HG03139 (cell line): ENCODE results near the gene GREM2.

Source experiments
- ATAC-seq: cut with Tn5 transposase; IDR thresholded peaks from one replicate; pipeline ENCODE4 v1.9.1; 2021; ENCODE audit not compliant: unreplicated experiment

Gene GREM2

DNA sequence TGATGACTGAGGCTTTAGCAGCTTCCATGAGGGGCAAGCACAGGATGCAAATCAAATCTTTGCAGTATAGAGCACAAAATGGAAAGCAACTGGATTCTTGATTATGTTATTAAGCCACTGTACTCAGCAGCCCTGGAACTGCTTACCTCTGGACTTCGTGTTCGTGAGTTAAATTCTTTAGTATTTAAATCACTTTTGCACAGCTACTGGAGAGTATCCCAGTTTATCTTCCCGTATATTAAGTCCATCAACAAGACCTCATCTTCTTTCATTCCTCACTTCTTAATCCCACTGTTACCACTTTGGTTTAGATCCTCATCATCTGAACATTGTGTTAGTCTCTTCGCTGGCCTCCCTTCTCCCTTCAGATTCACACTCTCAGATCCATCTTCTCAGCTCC lies 108.9 kb downstream of the GREM2 start:
- no peak for ATAC-seq

DNA sequence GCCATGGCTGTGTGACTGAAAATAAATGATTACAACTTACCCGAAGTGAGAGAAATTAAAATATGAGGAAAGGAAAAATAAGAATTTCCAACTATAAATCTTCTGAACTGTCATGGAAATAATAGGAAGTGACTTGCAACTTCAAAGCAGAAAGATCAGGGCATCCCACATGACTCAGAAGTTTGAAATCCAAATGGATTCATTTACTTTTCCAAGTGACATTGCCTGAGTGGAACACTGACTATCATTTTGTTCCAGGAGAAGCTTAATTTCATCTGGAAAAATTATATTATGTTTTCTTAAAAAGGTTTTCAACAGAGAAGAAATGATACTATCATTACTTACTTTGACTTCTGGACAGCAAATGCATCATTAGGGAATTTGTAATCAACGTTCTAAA lies 110.8 kb downstream of the GREM2 start:
- no peak for ATAC-seq

DNA sequence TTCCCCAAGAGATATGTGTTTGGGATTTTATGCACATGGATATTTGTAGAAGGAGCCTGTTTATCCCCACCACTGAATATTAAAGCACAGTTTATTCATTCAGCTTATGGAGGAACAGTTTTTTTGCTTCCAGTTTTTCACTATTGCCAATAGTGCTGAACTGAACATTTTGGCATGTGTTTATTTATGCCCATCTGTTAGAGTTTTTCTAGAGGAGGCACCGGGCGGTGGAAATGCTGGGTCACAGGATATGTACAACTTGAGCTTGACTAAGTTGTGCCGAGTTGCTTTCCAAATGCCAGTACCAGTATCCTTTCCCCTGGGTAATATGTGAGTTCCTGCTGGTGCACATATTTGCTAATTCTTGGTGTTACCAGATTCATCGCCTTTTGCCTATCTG lies 111.3 kb downstream of the GREM2 start:
- no peak for ATAC-seq

DNA sequence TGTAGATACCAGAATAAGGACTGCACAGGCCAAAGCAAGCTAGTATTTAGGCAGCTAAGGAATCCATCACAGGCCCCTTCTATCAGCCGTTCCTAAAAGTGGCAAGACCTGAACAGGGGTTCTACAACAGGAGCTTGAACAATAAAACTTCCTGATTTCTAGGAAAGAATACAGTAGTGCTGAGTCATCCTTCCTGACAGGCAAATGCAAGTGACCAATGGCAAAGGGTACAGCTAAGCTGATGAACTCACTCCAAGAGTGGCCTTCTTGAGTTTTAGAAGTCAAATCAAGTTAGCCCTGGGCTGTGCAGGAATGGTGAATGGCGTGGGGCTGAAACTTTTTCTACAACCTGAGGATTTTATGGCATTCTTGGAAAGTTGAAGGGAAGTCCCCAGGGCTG lies 112.9 kb downstream of the GREM2 start:
- ATAC-seq: no peak

DNA sequence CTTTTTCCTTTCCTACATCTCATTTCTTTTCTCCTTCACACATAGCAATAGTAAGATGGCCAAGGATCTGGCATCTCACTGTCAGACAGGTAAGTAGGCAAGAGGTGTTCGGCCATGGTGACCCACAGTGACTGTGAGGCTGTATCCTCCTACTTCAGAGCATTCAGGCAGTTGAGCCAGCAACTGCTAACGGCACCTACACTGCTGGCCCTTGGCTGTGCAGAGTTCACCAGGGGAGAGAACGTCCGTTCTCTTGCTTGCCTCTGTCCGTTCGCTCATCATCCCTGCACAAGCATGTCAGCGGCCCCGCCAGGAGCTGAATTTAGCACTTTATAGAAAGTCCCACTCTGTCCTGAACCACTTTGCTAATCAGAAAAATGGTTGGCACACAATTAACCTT lies 113.6 kb downstream of the GREM2 start:
- no peak for ATAC-seq

DNA sequence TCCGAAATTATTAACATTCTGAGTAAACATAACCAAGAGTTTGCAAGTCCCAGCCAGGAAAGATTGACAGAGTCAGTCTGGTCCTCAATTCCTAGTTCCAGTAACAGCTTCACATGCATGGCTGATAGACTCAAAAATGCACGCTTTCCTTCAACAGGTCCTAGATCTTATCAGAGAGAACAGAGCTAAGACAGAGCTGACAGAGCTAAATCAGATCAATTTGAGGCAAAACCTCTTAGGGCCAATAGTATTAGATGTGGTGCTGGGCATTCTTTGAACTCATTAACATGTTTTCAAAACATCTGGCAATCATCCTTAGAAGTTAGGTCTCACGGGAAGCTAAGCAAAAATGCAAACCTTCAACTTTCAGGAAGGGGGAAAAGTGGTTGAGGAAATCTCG lies 114.0 kb downstream of the GREM2 start:
- ATAC-seq: no peak

DNA sequence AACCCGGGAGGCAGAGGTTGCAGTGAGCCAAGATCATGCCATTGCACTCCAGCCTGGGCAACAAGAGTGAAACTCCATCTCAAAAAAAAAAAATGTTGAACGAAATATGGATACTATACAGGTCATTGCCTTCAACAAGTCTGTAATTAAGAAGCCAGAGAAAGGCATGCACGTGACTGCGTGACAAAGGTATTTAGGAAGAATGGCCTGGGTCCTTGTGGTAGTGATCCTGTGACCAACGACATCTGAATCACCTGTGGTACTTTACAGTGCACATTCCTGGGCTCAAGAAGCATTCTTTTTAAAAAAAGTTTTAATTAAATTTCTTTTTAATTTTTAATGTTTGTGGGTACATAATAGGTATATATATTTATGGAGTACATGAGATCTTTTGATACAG lies 115.0 kb downstream of the GREM2 start:
- no peak for ATAC-seq

DNA sequence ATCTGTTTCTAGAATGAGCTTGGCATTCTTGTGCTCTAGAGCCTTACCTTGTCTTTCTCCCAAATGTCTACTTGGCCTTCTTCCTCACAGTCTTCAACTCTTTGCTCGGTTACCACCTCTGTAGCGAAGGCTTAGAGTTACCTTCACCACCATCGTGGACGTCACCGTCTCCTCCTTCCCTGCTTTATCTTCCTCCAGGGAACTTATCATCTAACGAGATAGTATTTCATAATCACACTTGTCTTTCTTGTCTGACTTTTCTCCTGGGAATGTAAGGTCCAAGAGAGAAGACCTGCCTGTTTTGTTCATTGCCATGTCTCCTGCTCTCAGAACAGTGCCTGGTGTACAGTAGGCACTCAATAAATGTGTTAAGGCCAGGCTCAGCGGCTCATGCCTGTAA lies 115.6 kb downstream of the GREM2 start:
- ATAC-seq: no peak

DNA sequence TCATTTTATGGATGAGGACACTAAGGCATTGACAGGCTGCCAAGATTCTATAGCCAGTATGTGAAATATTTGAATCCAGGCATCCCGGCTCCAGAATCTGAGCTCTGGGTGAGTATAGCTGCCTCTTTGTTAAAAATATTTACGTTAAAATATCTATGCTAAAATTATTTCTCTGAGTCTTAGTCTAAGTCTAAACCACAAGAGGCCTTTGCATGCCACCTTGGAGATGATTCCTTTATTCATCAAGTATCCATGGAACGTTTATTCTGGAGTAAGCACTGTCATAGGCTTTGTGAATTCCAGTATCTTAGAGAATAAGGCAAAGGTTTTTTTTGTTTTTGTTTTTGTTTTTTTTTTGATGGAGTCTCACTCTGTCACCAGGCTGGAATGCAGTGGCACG lies 116.4 kb downstream of the GREM2 start:
- no peak for ATAC-seq

DNA sequence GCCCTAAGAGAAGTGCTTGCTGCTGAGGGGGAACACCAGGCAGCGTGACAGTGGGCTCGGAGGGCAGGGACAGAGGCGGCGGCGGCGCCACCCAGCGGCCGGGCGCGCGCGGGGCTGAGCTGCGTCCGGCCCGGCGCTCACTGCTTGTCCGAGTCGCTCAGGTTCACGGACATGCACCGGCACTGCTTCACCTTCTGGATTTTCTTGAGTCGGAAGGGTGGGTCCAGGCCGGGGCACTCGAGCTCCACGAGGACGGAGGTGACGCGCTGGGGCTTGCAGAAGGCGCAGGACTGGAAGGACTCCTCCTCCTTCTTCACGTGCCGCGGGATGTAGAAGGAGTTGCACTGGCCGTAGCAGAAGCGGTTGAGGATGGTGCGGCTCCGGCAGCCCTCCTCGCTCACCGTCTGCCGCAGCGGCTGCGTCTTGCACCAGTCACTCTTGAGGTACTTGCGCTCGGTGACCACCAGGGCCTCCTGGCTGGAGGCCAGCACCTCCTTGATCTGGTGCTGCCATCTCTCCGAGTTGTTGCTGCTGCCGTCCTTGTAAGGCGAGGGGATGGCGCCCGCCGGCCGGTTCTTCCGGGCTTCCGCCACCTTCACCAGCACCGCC lies 119.0 kb downstream of the GREM2 start:
- ATAC-seq: no peak

DNA sequence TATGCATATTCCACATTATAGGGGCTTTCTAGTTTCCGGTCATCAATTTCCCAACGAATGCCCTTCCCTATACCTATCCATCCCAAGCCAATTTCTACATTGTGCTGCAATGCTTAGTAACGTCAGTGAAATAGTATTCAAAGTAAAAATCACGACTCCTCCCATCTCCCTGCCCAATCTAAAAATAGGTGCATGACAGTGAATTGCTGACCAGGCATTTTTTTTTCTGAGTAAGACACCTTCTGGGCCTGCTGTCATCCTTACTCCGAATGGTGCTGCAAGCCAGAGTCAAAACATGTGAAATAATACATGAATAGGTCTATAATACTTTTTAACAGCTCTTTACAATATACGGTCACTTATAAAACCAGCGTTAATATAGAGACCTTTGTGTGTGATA lies 120.2 kb downstream of the GREM2 start:
- ATAC-seq: no peak

DNA sequence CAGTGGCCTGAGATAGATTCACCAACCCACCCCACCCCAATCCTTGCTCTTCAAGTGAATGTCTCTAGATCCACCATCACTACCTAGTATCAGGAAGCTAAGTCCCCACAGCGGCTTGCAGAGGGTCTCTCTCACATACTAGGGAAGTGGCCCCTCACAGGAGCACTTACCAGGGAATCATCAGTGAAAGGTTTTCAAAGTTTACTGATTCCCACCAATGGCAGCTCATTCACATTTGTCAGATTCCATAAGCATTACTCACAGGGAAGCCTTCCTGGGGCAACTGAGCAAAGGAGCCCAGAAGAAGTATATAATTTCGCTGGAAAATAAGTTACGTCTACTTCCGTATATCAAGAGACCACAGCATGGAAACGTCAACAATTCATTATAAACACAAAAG lies 120.8 kb downstream of the GREM2 start:
- ATAC-seq: no peak

DNA sequence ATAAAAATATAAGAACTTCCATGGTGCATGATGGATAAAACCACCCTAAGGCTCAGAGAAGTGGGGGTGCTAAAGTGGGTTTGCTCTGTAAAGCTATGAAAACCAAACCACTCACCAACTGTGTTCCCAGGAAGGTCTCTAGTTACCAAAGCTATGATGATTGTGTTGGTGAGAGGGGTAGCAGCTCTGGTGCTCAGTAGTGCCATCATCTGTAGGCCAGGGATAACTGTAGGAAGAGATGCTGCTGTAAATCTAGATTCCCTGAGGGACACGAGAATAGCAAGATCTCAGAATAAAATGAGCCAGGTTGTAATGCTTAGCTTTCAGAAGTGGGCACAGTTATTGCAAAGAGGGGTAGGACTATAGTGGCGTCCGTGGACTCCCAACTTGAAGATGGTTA lies 124.5 kb downstream of the GREM2 start:
- ATAC-seq: no peak

DNA sequence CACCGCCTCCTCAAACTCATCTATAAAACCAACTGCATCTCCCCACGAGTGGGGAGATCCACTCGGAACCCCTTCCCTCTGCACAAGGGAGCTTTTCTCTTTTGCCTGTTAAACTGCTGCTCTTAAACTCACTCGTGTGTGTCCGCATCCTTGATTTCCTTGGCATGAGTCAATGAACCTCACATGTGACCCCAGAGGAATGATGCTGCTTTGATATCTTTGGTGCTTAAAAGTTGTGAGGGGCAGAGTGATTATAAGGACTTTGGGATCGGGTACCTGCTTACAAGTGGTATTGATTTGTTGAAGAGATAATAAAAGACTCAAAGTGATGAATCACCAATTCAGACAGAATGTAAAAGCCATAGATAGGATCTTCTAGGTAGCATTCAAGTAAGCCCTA lies 125.3 kb downstream of the GREM2 start:
- ATAC-seq: no peak

DNA sequence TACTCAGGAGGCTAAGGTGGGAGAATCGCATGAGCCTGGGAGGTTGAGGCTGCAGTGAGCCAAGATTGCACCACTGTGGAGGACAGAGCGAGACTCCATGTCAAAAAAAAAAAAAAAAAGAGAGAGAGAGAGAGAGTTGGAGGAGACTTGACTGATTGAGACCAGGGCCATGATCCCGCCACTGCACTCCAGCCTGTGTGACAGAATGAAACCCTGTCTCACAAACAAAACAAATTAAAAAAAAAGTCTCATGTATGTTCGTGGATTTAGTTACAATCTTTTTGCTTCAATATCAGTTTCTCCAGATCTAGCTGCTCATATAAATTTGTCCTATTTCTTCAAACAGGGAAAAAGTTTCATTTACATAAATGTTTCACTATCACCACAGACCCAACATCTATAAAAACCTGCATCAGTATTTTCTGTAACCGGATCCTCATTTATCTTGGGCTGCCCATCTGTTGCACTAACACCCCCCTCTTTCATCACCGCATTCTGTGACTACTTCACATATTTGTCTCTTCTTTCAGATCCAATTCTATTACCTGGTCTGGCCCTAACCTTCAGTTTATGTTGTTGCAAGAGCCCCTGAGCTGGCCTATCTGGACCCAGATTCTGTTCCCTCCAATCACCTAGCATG lies 127.0 kb downstream of the GREM2 start:
- ATAC-seq: no peak

DNA sequence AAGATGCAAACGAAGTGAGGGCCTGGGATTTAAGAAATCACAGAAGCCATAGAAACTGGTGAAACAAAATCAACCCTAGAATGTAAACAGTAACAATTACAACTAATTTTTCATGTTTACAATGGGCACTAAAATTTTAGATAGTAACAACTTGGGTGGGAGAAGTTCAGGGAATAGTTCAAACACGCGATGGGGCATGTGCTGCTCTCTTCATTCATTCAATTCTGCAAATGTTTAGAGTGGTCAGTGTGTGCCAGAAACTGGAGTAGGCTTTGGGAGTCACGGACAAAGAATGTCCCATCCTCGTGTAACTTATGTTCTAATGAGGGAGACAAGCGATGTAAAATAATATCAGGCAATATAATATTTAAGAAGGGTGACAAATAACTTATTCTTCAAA lies 133.4 kb downstream of the GREM2 start:
- no peak for ATAC-seq

DNA sequence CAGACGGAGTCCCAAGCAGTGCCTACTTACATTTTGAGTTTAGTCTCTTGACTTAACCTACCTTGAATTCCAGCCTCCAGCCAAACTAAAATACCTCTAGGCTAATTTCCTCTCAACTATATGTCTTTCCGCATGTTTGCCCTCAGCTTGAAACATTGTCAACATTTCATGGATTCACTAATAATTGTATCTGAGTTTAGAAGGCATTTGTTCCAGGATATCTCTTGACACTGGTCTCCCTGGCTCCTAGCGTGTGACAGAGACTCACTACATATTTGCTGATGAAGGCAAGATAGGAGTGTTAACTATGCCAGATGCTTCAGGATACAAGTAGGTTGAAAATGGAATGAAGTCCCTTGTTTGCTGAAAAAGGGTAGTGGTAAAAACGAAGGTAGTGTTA lies 136.1 kb downstream of the GREM2 start:
- no peak for ATAC-seq

DNA sequence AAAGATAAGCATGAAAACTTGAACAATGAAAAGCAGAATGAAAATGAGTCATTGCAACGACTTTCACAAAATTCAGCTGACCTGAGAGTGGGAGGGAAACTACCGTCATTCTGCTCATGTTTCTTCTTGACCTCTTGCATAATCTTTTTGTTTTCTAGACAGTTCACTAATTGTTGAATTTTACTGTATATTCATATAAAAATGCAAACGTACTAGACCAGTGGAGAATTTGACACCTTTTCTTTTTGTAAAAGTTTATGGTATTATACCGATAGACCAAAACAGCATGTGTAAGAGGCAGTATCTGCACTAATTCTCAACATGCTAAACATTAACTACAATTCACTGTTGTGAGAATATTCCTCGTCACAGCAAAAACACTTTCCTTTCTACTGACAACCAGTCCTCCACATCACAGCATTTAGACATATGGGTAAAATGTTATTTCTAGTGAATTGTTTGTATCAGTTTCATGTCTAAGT lies 137.8 kb downstream of the GREM2 start:
- peak; percentile 56 for ATAC-seq

DNA sequence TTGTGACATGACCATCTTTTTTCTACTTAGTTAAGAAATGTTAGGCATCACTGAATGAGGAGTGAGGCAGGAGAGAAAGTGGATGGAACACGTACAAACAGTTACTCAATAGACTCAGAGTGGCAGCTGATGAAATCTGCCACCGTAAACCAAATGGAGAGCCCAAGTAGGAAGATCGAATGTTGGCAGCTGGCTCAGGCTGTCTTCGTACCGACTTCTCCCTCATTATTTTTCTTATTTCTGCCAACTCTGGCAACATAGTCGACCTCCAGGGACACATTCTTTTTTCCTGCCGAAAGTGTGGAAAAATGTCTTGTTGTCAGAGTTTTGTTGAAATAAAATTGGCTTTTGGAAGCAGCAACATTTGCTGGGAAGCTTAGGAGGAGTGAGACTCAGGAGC lies 143.3 kb downstream of the GREM2 start:
- ATAC-seq: no peak

DNA sequence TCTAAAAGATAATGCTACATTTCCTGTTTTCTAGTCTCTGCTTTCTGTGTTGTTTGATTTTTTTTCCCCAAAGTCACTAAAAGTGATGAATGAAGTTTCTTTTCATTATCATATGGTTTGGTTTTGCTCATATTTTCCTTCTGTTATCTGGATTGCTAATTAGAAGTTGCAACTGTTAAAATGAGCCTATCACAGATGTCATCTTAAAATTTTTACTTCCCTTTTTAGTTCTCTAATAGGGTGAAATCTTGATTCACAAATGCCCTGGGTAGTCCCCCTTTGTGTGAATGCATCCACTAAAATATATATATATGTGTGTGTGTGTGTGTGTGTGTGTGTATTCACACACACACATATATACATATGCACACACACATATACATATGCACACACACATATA lies 144.1 kb downstream of the GREM2 start:
- ATAC-seq: no peak

DNA sequence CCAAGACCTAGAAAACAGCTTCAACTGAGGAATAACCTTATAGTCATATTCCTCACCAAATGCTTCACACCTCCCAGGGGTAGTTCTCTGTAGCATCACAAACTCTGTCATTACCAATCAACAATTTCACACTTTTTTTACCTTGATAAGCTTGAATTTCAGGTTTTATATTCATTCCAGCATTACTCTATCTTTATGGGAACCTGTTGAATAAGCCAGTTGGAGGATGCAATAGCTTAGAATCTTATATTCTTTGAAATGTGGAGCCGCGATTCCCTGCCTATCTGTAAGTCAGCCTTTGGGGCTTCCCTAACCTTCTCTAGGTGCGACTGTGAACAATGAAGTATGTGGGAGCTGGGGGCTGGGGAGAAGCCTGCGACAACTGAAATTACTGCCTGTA lies 145.4 kb downstream of the GREM2 start:
- no peak for ATAC-seq

DNA sequence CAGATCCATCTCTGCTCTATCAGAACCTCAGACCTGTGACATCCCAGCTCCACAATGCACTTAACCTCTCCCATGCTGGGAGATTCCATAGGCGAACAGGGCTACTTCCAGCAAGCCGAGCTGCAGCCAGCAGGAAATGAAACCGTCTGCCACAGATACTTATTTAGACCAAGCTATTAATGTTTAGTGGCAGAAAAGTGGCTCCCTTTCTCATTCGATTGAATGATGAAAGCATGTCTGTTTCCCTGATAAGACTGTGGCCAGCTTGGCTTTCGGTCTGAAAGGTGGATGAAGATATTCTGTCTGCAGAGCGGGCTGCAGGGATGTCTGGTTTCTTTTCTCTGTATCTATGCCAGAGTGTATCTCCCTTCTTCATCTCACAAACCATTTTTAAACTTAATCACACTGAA lies 146.4 kb downstream of the GREM2 start:
- no peak for ATAC-seq

DNA sequence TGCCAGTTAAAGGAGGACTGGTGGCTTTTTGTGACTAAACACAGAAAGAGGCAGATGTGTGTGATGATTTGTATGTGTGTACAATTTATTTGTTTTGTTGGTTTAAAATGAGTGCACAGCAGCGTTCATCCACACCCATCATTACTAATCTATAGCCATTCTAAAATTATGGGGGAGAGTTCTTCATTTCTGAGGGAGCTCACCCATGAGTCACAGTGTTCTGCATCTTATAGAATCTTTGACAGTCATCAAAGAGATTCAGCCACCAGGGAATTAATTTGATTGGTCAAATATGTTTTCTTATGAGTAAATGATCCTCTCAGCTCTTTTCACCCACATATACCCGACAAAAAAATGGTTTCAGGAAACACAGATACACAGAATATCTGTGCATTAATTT lies 147.9 kb downstream of the GREM2 start:
- ATAC-seq: no peak
